AG09309 (cell line): Measurements from ENCODE around the gene PIK3C2G.

ENCODE experiments used
- DNase-seq: peaks from one replicate; pipeline ENCODE4 v3.0.0-alpha.2; 2010; ENCODE audit warnings: low read depth
- H3K4me3 ChIP-seq: 2 replicates; pipeline ENCODE4 v1.5.1; 2011; ENCODE audit warnings: mild to moderate bottlenecking, low read depth, low read length, moderate library complexity; ENCODE audit not compliant: control insufficient read depth
- CTCF ChIP-seq: IDR thresholded peaks from 2 replicates; pipeline ENCODE4 v1.5.1; 2011; ENCODE audit warnings: mild to moderate bottlenecking, low read depth, low read length, inconsistent platforms; ENCODE audit not compliant: insufficient read depth, control insufficient read depth; ENCODE audit errors: missing control alignments

Gene PIK3C2G

GRCh38 chr12:18421867-18422266 lies 160.5 kb downstream of the PIK3C2G start:
- no peak for DNase-seq
- H3K4me3 ChIP-seq: no peak overlapping the region
- TF ChIP-seq CTCF: no peak

- DNase-seq: no peak
- no peak overlapping the region for H3K4me3 ChIP-seq
- TF ChIP-seq CTCF: no peak
Measured at GRCh38 chr12:18422871-18423270, 161.6 kb downstream of the PIK3C2G start.

GRCh38 chr12:18424857-18425256 lies 163.5 kb downstream of the PIK3C2G start:
- H3K4me3 ChIP-seq: no peak overlapping the region
- no peak for TF ChIP-seq CTCF
- DNase-seq: no peak

- H3K4me3 ChIP-seq: no peak overlapping the region
- no peak for DNase-seq
- TF ChIP-seq CTCF: no peak
Measured at GRCh38 chr12:18427520-18427919, 166.2 kb downstream of the PIK3C2G start.

GRCh38 chr12:18428416-18428815 lies 167.1 kb downstream of the PIK3C2G start:
- no peak for DNase-seq
- H3K4me3 ChIP-seq: no peak overlapping the region
- no peak for TF ChIP-seq CTCF

- no peak overlapping the region for H3K4me3 ChIP-seq
- no peak for TF ChIP-seq CTCF
- DNase-seq: no peak
Measured at GRCh38 chr12:18429366-18429765, 168.0 kb downstream of the PIK3C2G start.
